LNCaP clone FGC (cell line): Measurements from ENCODE around the gene PRIMA1.

ENCODE experiments used
- DNase-seq: peaks from one replicate; pipeline ENCODE4 v3.0.0-alpha.2; 2011; ENCODE audit warnings: low read depth
- H3K4me3 ChIP-seq: 2 replicates; pipeline ENCODE4 v1.5.1; 2011; ENCODE audit warnings: mild to moderate bottlenecking, low read depth, low read length, control low read depth
- CTCF ChIP-seq: IDR thresholded peaks from 2 replicates; pipeline ENCODE4 v1.5.1; 2012; ENCODE audit warnings: mild to moderate bottlenecking; ENCODE audit not compliant: control insufficient read depth, insufficient read depth; ENCODE audit errors: extremely low read depth

PRIMA1 gene

GRCh38 chr14:93757206-93757605 lies 31.1 kb downstream of the PRIMA1 start:
- H3K4me3 ChIP-seq, result no peak overlapping the region
- TF ChIP-seq CTCF, result no peak
- DNase-seq, result no peak

GRCh38 chr14:93753647-93754046 lies 34.6 kb downstream of the PRIMA1 start:
- no peak for DNase-seq
- no peak for TF ChIP-seq CTCF
- H3K4me3 ChIP-seq, result no peak overlapping the region

- DNase-seq, result no peak
- no peak overlapping the region for H3K4me3 ChIP-seq
- TF ChIP-seq CTCF, result no peak
Observed at GRCh38 chr14:93752980-93753561, 35.2 kb downstream of the PRIMA1 start.

- no peak for TF ChIP-seq CTCF
- no peak for DNase-seq
- H3K4me3 ChIP-seq, result no peak overlapping the region
Observed at GRCh38 chr14:93751946-93752655, 36.2 kb downstream of the PRIMA1 start.

GRCh38 chr14:93749076-93749420 lies 39.2 kb downstream of the PRIMA1 start:
- TF ChIP-seq CTCF, result no peak
- no peak overlapping the region for H3K4me3 ChIP-seq
- DNase-seq, result no peak

- TF ChIP-seq CTCF, result no peak
- H3K4me3 ChIP-seq, result no peak overlapping the region
- DNase-seq, result no peak
Observed at GRCh38 chr14:93748208-93749075, 39.8 kb downstream of the PRIMA1 start.
